IMR-90 (cell line): ENCODE data around the gene SIK3. TPM values are rescaled to one million over a fixed set of nuclear protein-coding genes. Genes with fewer than 3 reads are reported as not detected.

Experiments
- ATAC-seq: fragments of 200-7000 bp; cut with Tn5 transposase; 2 replicates; pipeline ENCODE4 v1.9.1; 2020; ENCODE audit warnings: low read depth, mild to moderate bottlenecking, moderate library complexity
- BruUV-seq: library from RNA; stranded (reverse); fragments of 400-500 nt; replicated peaks from 2 replicates; lab custom pipeline; 2021; lab: Mats Ljungman, UMichigan
- CTCF ChIA-PET: fragments of 300-600 bp; formaldehyde crosslinking; extraction: SDS; loops from one replicate; lab custom pipeline; 2021; ENCODE audit warnings: antibody characterized with exemption; lab: Yijun Ruan, JAX
- POLR2A ChIA-PET: fragments of 300-600 bp; sonication (Branson Sonifier 250); formaldehyde crosslinking; loops from one replicate; lab custom pipeline; 2022; ENCODE audit warnings: antibody characterized with exemption; ENCODE audit not compliant: unreplicated experiment; lab: Charles Lee
- DNase-seq: peaks from one replicate; pipeline ENCODE4 v3.0.0; 2013
- H2AFZ ChIP-seq: replicated peaks from 2 replicates; pipeline ENCODE3; 2013; ENCODE audit warnings: low read length, mild to moderate bottlenecking; ENCODE audit not compliant: poor library complexity
- H2AK5ac ChIP-seq: 2 replicates; pipeline ENCODE4 v1.6.1; 2013; ENCODE audit warnings: low read depth, low read length, inconsistent platforms
- H2AK9ac ChIP-seq: replicated peaks from 2 replicates; pipeline ENCODE3; 2013; ENCODE audit warnings: mild to moderate bottlenecking, low read depth, low read length, moderate library complexity; ENCODE audit not compliant: poor library complexity
- H2BK120ac ChIP-seq: 2 replicates; pipeline ENCODE4 v1.6.1; 2013; ENCODE audit warnings: low read depth, low read length, inconsistent platforms
- H2BK15ac ChIP-seq: 3 replicates; pipeline ENCODE4 v1.6.1; 2013; ENCODE audit warnings: low read depth, low read length, inconsistent platforms
- H2BK20ac ChIP-seq: 2 replicates; pipeline ENCODE4 v1.6.1; 2013; ENCODE audit warnings: low read depth, mild to moderate bottlenecking, inconsistent platforms, low read length, moderate library complexity
- H2BK5ac ChIP-seq: 2 replicates; pipeline ENCODE4 v1.6.1; 2013; ENCODE audit warnings: mild to moderate bottlenecking, low read depth, low read length, inconsistent platforms; ENCODE audit not compliant: poor library complexity, severe bottlenecking
- H3K14ac ChIP-seq: replicated peaks from 2 replicates; pipeline ENCODE4 v1.6.1; 2013; ENCODE audit warnings: low read depth, low read length, inconsistent platforms
- H3K18ac ChIP-seq: 2 replicates; pipeline ENCODE4 v1.6.1; 2013; ENCODE audit warnings: low read depth, low read length, control low read depth
- H3K23ac ChIP-seq: 2 replicates; pipeline ENCODE4 v1.6.1; 2013; ENCODE audit warnings: low read depth, low read length, inconsistent platforms
- H3K27ac ChIP-seq: 2 replicates; pipeline ENCODE4 v1.5.1; 2013; ENCODE audit warnings: mild to moderate bottlenecking, control low read depth, low read length; ENCODE audit not compliant: insufficient read depth
- H3K27me3 ChIP-seq: 2 replicates; pipeline ENCODE4 v1.6.1; 2013; ENCODE audit warnings: low read length; ENCODE audit not compliant: control insufficient read depth, insufficient read depth
- H3K36me3 ChIP-seq: 2 replicates; pipeline ENCODE4 v1.6.1; 2013; ENCODE audit warnings: low read length, mixed read lengths; ENCODE audit not compliant: control insufficient read depth, insufficient read depth
- H3K4ac ChIP-seq: 2 replicates; pipeline ENCODE4 v1.6.1; 2013; ENCODE audit warnings: low read depth, low read length, inconsistent platforms
- H3K4me1 ChIP-seq: 2 replicates; pipeline ENCODE4 v1.6.1; 2013; ENCODE audit warnings: low read length, mixed read lengths; ENCODE audit not compliant: control insufficient read depth, insufficient read depth
- H3K4me2 ChIP-seq: 2 replicates; pipeline ENCODE4 v1.6.1; 2013; ENCODE audit warnings: low read depth, mild to moderate bottlenecking, control low read depth, low read length, moderate library complexity
- H3K4me3 ChIP-seq: 2 replicates; pipeline ENCODE4 v1.5.1; 2013; ENCODE audit warnings: low read depth, mild to moderate bottlenecking, control low read depth, low read length, moderate library complexity; ENCODE audit not compliant: insufficient read depth
- H3K56ac ChIP-seq: 2 replicates; pipeline ENCODE4 v1.6.1; 2013; ENCODE audit warnings: low read length, inconsistent platforms; ENCODE audit not compliant: insufficient read depth; ENCODE audit errors: extremely low read depth
- H3K79me1 ChIP-seq, 2 experiments: 2 replicates each; pipeline ENCODE4 v1.6.1; 2013; ENCODE audit warnings: low read length in 2 of 2, inconsistent platforms in 1 of 2, low read depth in 1 of 2
- H3K9ac ChIP-seq: 2 replicates; pipeline ENCODE4 v1.6.1; 2013; ENCODE audit warnings: low read depth, low read length, control low read depth
- H3K9me1 ChIP-seq: 2 replicates; pipeline ENCODE4 v1.6.1; 2013; ENCODE audit warnings: low read length, inconsistent platforms; ENCODE audit not compliant: insufficient read depth
- H3K9me3 ChIP-seq: 2 replicates; pipeline ENCODE4 v1.6.1; 2013; ENCODE audit warnings: low read length; ENCODE audit not compliant: control insufficient read depth, insufficient read depth
- H4K20me1 ChIP-seq: 2 replicates; pipeline ENCODE4 v1.6.1; 2013; ENCODE audit warnings: low read length, inconsistent platforms; ENCODE audit not compliant: insufficient read depth
- H4K5ac ChIP-seq: 2 replicates; pipeline ENCODE4 v1.6.1; 2013; ENCODE audit warnings: mild to moderate bottlenecking, low read depth, low read length, control low read depth
- H4K8ac ChIP-seq, 2 experiments: 2 replicates each; pipeline ENCODE4 v1.6.1; 2013; ENCODE audit warnings: low read depth in 2 of 2, low read length in 2 of 2, control low read depth in 1 of 2, inconsistent platforms in 1 of 2
- H4K91ac ChIP-seq: 2 replicates; pipeline ENCODE4 v1.6.1; 2013; ENCODE audit warnings: low read depth, low read length, inconsistent platforms; ENCODE audit not compliant: insufficient read depth
- CHD1 ChIP-seq: IDR thresholded peaks from 2 replicates; pipeline ENCODE4 v1.6.1; 2012; ENCODE audit warnings: low read depth, low read length, improper control_type of control experiment
- NFE2L2 ChIP-seq: fragments of 150-350 bp; IDR thresholded peaks from 2 replicates; pipeline ENCODE4 v1.6.1; 2016; ENCODE audit warnings: low read depth, mild to moderate bottlenecking, low read length
- USF2 ChIP-seq: fragments of 150-350 bp; IDR thresholded peaks from 2 replicates; pipeline ENCODE4 v1.6.1; 2017; ENCODE audit warnings: mild to moderate bottlenecking, antibody characterized with exemption, low read length, low read depth
- WGBS, 2 experiments: methylation state at CpG; one replicate each; pipeline versions ENCODE4 v1.1.5 to v1.1.7; 2013; ENCODE audit warnings: missing lambda C conversion rate in 2 of 2; ENCODE audit not compliant: insufficient read length in 1 of 2; ENCODE audit errors: extremely low coverage in 2 of 2; 5-methylcytosine and 5-hydroxymethylcytosine counted together
- dilution Hi-C: fragments of 300-500 bp; cut with HindIII; formaldehyde crosslinking; loops from one replicate; pipeline ENCODE4 v1.14.3; 2018; ENCODE audit warnings: low sequenced_read_pairs; ENCODE audit not compliant: unreplicated experiment
- in situ Hi-C: fragments of 300-500 bp; cut with MboI; formaldehyde crosslinking; loops from 3 replicates; pipeline ENCODE4 v1.14.3; 2019; ENCODE audit warnings: low sequenced_read_pairs, inconsistent platforms, mixed read lengths
- intact Hi-C: fragments of 100-400 bp; cut with micrococcal nuclease; formaldehyde crosslinking; loops from 2 replicates; pipeline ENCODE4 v1.10.0; 2022
- polyA plus RNA-seq, 3 experiments: library from polyadenylated mRNA; depleted of rRNA; stranded (reverse); fragments of >200 nt; gene quantifications; 2 replicates each; pipeline ENCODE4 v1.2.3, GENCODE V29; 2012; ENCODE audit warnings: low replicate concordance in 1 of 3
- total RNA-seq: library from RNA; depleted of rRNA; stranded (reverse); fragments of >200 nt; gene quantifications from 2 replicates; pipeline ENCODE4 v1.2.3, GENCODE V29; 2012

Gene SIK3
- total and polyA plus RNA-seq, 2 of the 4 experiments (the other 2 are of a cell fraction): 8.2 to 9.1 TPM

DNA sequence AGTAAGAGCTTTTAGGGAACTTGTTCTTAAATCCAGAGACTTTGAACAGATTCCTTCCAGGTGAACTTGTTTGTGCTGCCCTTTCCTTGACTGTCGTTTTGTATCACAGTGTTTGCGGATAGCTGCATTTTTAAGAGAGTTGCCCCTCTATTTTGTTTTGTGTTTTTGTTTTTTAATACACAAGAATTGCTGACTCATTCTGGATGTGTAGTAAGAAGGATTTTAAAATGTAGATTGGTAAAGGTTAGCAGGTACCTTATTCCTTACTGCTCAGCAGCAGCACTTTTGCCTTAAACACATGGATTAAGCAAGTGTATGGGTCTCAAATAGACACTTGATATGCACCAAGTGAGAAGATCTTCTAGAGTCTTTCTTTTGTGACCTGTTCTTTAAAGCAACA, 297.6 kb downstream of the SIK3 start:
- Histone ChIP-seq H2BK20ac (no peak overlapping the region), H3K4ac (no peak overlapping the region), H3K18ac (no peak overlapping the region), H3K27me3 (peaks cover 13% of the 10 kb centered on the region), H3K4me3 (no peak overlapping the region), H3K36me3 (no peaks in the 10 kb centered on the region), H3K23ac (no peak overlapping the region), H3K4me2 (no peak overlapping the region), H3K4me1 (no peaks in the 10 kb centered on the region), H2BK5ac (no peak overlapping the region), H2AK9ac (no peak overlapping the region), H3K14ac (no peak overlapping the region), H3K79me1 (no peaks in the 10 kb centered on the region), H3K9ac (no peak overlapping the region), H3K9me3 (no peaks in the 10 kb centered on the region), H4K5ac (no peak overlapping the region), H4K8ac (no peak overlapping the region), H2BK120ac (no peak overlapping the region), H2AFZ (no peak overlapping the region), H3K27ac (no peak overlapping the region), H3K9me1 (no peaks in the 10 kb centered on the region), H2AK5ac (no peak overlapping the region), H2BK15ac (no peak overlapping the region), H4K20me1 (no peaks in the 10 kb centered on the region), H4K91ac (no peak overlapping the region), H3K56ac (no peak overlapping the region)
- in situ Hi-C loops (no loop called here), dilution Hi-C loops (no loop called here), intact Hi-C loops (no loop called here)
- ChIA-PET CTCF (interaction anchor here (1.4 kb wide), 1 partner anchor 9 kb away, joined by 3 read pairs; the partner anchor contains the start of gene APOA5), POLR2A (interaction anchor here (0.7 kb wide), 1 partner anchor 1500 kb away, joined by 3 read pairs; no protein-coding TSS in a partner anchor)
- ATAC-seq (no peak), DNase-seq (no peak)
- WGBS, 2 experiments: no CpG with 5 or more reads among the region's 2 CpGs
- no TSS peak for BruUV-seq
- TF ChIP-seq NFE2L2 (peak; percentile 80), USF2 (no peak), CHD1 (no peak)
